Upper lobe of left lung (tissue), 4 donors: ENCODE data around the gene SYNGAP1.

Source experiments
- POLR2A ChIP-seq, 4 donors: fragments of 450-650 bp; IDR thresholded peaks; one replicate each; pipeline ENCODE4 v1.5.1; 2016 to 2017; ENCODE audit warnings: antibody characterized with exemption in 4 of 4, mild to moderate bottlenecking in 2 of 4
- POLR2AphosphoS5 ChIP-seq, 2 donors: sonication (generic); formaldehyde crosslinking; IDR thresholded peaks; one replicate each; pipeline ENCODE4 v1.5.1; 2017; ENCODE audit warnings: antibody characterized with exemption in 2 of 2
- TF ChIP-seq, protein P1 (sequence below), 6 experiments: fragments of 450-650 bp in 4 of 6; fragments of 200-600 bp in 2 of 6; sonication (generic) in 2 of 6; IDR thresholded peaks; one replicate each; pipeline ENCODE4 v1.5.1; 2016 to 2019; ENCODE audit warnings: antibody characterized with exemption in 6 of 6

DNA sequence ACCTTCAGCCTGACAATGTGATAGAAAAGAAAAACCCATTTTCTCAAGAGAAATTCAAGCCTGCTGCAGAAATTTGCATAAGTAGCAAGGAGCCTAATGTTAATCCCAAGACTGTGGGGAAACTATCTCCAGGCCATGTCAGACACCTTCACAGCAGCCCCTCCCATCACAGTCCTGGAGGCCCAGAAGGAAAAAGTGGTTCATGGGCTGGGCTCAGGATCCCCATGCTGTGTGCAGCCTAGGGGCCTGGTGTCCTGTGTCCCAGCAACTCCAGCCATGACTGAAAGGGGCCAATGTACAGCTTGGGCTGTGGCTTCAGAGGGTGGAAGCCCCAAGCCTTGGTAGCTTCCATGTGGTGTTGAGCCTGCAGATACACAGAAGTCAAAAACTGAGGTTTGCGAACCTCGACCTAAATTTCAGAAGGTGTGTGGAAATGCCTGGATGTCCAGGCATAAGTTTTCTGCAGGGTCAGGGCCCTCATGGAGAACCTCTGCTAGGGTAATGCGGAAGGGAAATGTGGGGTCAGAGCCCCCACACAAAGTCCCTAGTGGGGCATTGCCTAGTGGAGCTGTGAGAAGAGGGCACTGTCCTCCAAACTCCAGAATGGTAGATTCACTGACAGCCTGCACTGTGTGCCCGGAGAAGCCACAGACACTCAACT is 46.3 kb downstream of the SYNGAP1 start:
- TF ChIP-seq, protein P1, sequence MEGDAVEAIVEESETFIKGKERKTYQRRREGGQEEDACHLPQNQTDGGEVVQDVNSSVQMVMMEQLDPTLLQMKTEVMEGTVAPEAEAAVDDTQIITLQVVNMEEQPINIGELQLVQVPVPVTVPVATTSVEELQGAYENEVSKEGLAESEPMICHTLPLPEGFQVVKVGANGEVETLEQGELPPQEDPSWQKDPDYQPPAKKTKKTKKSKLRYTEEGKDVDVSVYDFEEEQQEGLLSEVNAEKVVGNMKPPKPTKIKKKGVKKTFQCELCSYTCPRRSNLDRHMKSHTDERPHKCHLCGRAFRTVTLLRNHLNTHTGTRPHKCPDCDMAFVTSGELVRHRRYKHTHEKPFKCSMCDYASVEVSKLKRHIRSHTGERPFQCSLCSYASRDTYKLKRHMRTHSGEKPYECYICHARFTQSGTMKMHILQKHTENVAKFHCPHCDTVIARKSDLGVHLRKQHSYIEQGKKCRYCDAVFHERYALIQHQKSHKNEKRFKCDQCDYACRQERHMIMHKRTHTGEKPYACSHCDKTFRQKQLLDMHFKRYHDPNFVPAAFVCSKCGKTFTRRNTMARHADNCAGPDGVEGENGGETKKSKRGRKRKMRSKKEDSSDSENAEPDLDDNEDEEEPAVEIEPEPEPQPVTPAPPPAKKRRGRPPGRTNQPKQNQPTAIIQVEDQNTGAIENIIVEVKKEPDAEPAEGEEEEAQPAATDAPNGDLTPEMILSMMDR (IDR thresholded peaks at IDR 0.05), result no peak
- TF ChIP-seq POLR2AphosphoS5 (IDR thresholded peaks at IDR 0.05), result no peak
- TF ChIP-seq POLR2A (IDR thresholded peaks at IDR 0.05), result no peak
